Right atrium auricular region (tissue), 2 donors: Measurements from ENCODE around the gene PRDM12. TPM values are rescaled to one million over a fixed set of nuclear protein-coding genes. Genes with fewer than 3 reads are reported as not detected.

Experiments
- DNase-seq: peaks from one replicate; pipeline ENCODE4 v3.0.0-alpha.2; 2019; ENCODE audit warnings: low spot score
- H3K27ac ChIP-seq, 2 donors: fragments of 200-600 bp; sonication (generic); 1 replicate in 1 of 2; 2 replicates in 1 of 2; pipeline ENCODE4 v1.5.1; 2016 to 2019
- H3K27me3 ChIP-seq, 2 donors: fragments of 200-600 bp; sonication (generic); one replicate each; pipeline versions ENCODE4 v1.5.1 to v1.6.0; 2017 to 2019
- H3K36me3 ChIP-seq: fragments of 200-600 bp; sonication (generic); one replicate; pipeline ENCODE4 v1.5.1; 2016
- H3K4me1 ChIP-seq, 2 donors: fragments of 200-600 bp; sonication (generic); one replicate each; pipeline versions ENCODE4 v1.5.1 to v1.6.0; 2017 to 2019
- H3K4me3 ChIP-seq, 2 donors: fragments of 200-600 bp; sonication (generic); 1 replicate in 1 of 2; 2 replicates in 1 of 2; pipeline ENCODE4 v1.5.1; 2017 to 2019; ENCODE audit warnings: mild to moderate bottlenecking in 1 of 2, moderate library complexity in 1 of 2
- H3K9me3 ChIP-seq, 2 donors: fragments of 200-600 bp; sonication (generic); one replicate each; pipeline ENCODE4 v1.5.1; 2019
- CTCF ChIP-seq, 2 donors: fragments of 200-600 bp; sonication (generic); IDR thresholded peaks; one replicate each; pipeline ENCODE4 v1.5.1; 2019; ENCODE audit warnings: antibody characterized with exemption in 2 of 2
- total RNA-seq, 2 donors: library from RNA; depleted of rRNA; stranded (reverse); fragments of >200 nt; gene quantifications; one replicate each; pipeline ENCODE4 v1.1.0, GENCODE V29; 2016

The PRDM12 gene
- total RNA-seq, 2 donors from 2014 or later = not detected

GRCh38 chr9:130707225-130707976, 43.0 kb downstream of the PRDM12 start:
- Histone ChIP-seq H3K27me3 (no peaks in the 10 kb centered on the region), H3K9me3 (no peaks in the 10 kb centered on the region), H3K4me1 (peaks cover 0 to 6% of the 10 kb centered on the region in 2 donors), H3K27ac (no peak overlapping the region), H3K36me3 (peaks cover 27% of the 10 kb centered on the region), H3K4me3 (no peak overlapping the region)
- peak; percentile 81 to 83 for TF ChIP-seq CTCF (IDR thresholded peaks at IDR 0.05)
- peak; percentile 67 for DNase-seq

- no peak overlapping the region for H3K27ac ChIP-seq
- no peak for DNase-seq
- H3K4me1 ChIP-seq = peaks cover 0 to 18% of the 10 kb centered on the region in 2 donors
- no peaks in the 10 kb centered on the region for H3K36me3 ChIP-seq
- no peak for TF ChIP-seq CTCF (IDR thresholded peaks at IDR 0.05)
- no peaks in the 10 kb centered on the region for H3K27me3 ChIP-seq
- no peak overlapping the region for H3K4me3 ChIP-seq
- H3K9me3 ChIP-seq = no peaks in the 10 kb centered on the region
Observed at GRCh38 chr9:130710822-130711352, 46.5 kb downstream of the PRDM12 start.

GRCh38 chr9:130711469-130711868, 47.1 kb downstream of the PRDM12 start:
- no peak for TF ChIP-seq CTCF (IDR thresholded peaks at IDR 0.05)
- no peaks in the 10 kb centered on the region for H3K36me3 ChIP-seq
- H3K27me3 ChIP-seq = no peaks in the 10 kb centered on the region
- no peaks in the 10 kb centered on the region for H3K9me3 ChIP-seq
- DNase-seq = no peak
- H3K4me1 ChIP-seq = peaks cover 0 to 24% of the 10 kb centered on the region in 2 donors
- no peak overlapping the region for H3K4me3 ChIP-seq
- no peak overlapping the region for H3K27ac ChIP-seq

- Histone ChIP-seq H3K4me3 (peak overlapping the region; percentile 95), H3K4me1 (peaks cover 0 to 34% of the 10 kb centered on the region in 2 donors), H3K27me3 (no peaks in the 10 kb centered on the region), H3K9me3 (no peaks in the 10 kb centered on the region), H3K36me3 (no peaks in the 10 kb centered on the region), H3K27ac (peak overlapping the region; percentile 95 to 98)
- TF ChIP-seq CTCF (IDR thresholded peaks at IDR 0.05) = no peak
- DNase-seq = peak; percentile 99
Observed at GRCh38 chr9:130712564-130713285, 48.3 kb downstream of the PRDM12 start.

GRCh38 chr9:130713286-130713960, 49.0 kb downstream of the PRDM12 start:
- DNase-seq = peak; percentile 73

More at GRCh38 chr9:130713286-130713960, 49.0 kb downstream of the PRDM12 start:
- Histone ChIP-seq H3K4me3 (peak overlapping the region; percentile 95), H3K36me3 (no peaks in the 10 kb centered on the region), H3K27me3 (no peaks in the 10 kb centered on the region), H3K4me1 (peaks cover 0 to 34% of the 10 kb centered on the region in 2 donors), H3K9me3 (no peaks in the 10 kb centered on the region), H3K27ac (peak overlapping the region; percentile 95 to 98)
- no peak for TF ChIP-seq CTCF (IDR thresholded peaks at IDR 0.05)
